Karpas-422 (cell line): ENCODE results near the gene SLC12A7. TPM values are rescaled to one million over a fixed set of nuclear protein-coding genes. Genes with fewer than 3 reads are reported as not detected.
"Not testable (repeated sequence)": the region's sequence is repeated elsewhere in the genome, so short reads cannot be mapped to it uniquely, and the experiment has no call there.

Experiments used
- DNase-seq: peaks from one replicate; pipeline ENCODE4 v3.0.0-alpha.2; 2015
- H2AFZ ChIP-seq: fragments of 200-600 bp; sonication (generic); 2 replicates; pipeline ENCODE4 v1.6.1; 2014; ENCODE audit warnings: antibody characterized with exemption, low read length, mixed read lengths
- H3K27ac ChIP-seq: fragments of 200-600 bp; sonication (generic); 2 replicates; pipeline ENCODE4 v1.5.1; 2014; ENCODE audit warnings: mild to moderate bottlenecking, low read length, moderate library complexity
- H3K27me3 ChIP-seq: fragments of 200-600 bp; sonication (generic); 2 replicates; pipeline ENCODE4 v1.6.1; 2014; ENCODE audit warnings: low read length, mixed read lengths
- H3K36me3 ChIP-seq: fragments of 200-600 bp; sonication (generic); 2 replicates; pipeline ENCODE4 v1.6.1; 2014; ENCODE audit warnings: low read length, mixed read lengths; ENCODE audit not compliant: insufficient read depth
- H3K4me1 ChIP-seq: fragments of 200-600 bp; sonication (generic); 2 replicates; pipeline ENCODE4 v1.6.1; 2014; ENCODE audit warnings: mild to moderate bottlenecking, low read length, mixed read lengths
- H3K4me2 ChIP-seq: fragments of 200-600 bp; sonication (generic); 2 replicates; pipeline ENCODE4 v1.6.1; 2014; ENCODE audit warnings: low read length, low read depth, mild to moderate bottlenecking; ENCODE audit not compliant: poor library complexity, severe bottlenecking
- H3K4me3 ChIP-seq: fragments of 200-600 bp; sonication (generic); 2 replicates; pipeline ENCODE4 v1.5.1; 2014; ENCODE audit warnings: mild to moderate bottlenecking, antibody characterized with exemption, low read length, mixed read lengths
- H3K79me2 ChIP-seq: fragments of 200-600 bp; sonication (generic); 2 replicates; pipeline ENCODE4 v1.6.1; 2014; ENCODE audit warnings: mild to moderate bottlenecking, low read length, mixed read lengths
- H3K9ac ChIP-seq: fragments of 200-600 bp; sonication (generic); 2 replicates; pipeline ENCODE4 v1.6.0; 2014; ENCODE audit warnings: low read length
- H3K9me2 ChIP-seq: fragments of 200-600 bp; sonication (generic), shearing (Covaris generic); replicated peaks from 2 replicates; pipeline ENCODE4 v1.6.0; 2014; ENCODE audit warnings: mild to moderate bottlenecking, low read length, moderate library complexity; ENCODE audit not compliant: insufficient read depth
- H3K9me3 ChIP-seq: fragments of 300-700, 200-600 bp; sonication (generic); 2 replicates; pipeline ENCODE4 v1.6.1; 2014; ENCODE audit warnings: low read length, mixed read lengths
- H4K20me1 ChIP-seq: fragments of 200-600 bp; sonication (generic); 2 replicates; pipeline ENCODE4 v1.6.1; 2014; ENCODE audit warnings: mild to moderate bottlenecking, antibody characterized with exemption, low read length, low read depth; ENCODE audit not compliant: insufficient read depth
- total RNA-seq: library from RNA; depleted of rRNA; stranded (reverse); fragments of >200 nt; shearing (Covaris generic); gene quantifications from 2 replicates; pipeline ENCODE4 v1.2.3, GENCODE V29; 2014; ENCODE audit warnings: low replicate concordance

The SLC12A7 gene
- total RNA-seq, 1 experiment from 2014 or later = not detected

GRCh38 chr5:1088726-1089125 is 23.1 kb downstream of the SLC12A7 start:
- no peak overlapping the region for H3K4me2 ChIP-seq
- no peaks in the 10 kb centered on the region for H3K9me3 ChIP-seq
- H3K79me2 ChIP-seq = no peaks in the 10 kb centered on the region
- H3K4me1 ChIP-seq = no peaks in the 10 kb centered on the region
- no peak for DNase-seq
- no peaks in the 10 kb centered on the region for H3K9me2 ChIP-seq
- H3K9ac ChIP-seq = no peak overlapping the region
- no peaks in the 10 kb centered on the region for H3K27me3 ChIP-seq
- H4K20me1 ChIP-seq = no peaks in the 10 kb centered on the region
- H3K36me3 ChIP-seq = no peaks in the 10 kb centered on the region
- H2AFZ ChIP-seq = no peak overlapping the region
- no peak overlapping the region for H3K27ac ChIP-seq
- H3K4me3 ChIP-seq = no peak overlapping the region

DNA sequence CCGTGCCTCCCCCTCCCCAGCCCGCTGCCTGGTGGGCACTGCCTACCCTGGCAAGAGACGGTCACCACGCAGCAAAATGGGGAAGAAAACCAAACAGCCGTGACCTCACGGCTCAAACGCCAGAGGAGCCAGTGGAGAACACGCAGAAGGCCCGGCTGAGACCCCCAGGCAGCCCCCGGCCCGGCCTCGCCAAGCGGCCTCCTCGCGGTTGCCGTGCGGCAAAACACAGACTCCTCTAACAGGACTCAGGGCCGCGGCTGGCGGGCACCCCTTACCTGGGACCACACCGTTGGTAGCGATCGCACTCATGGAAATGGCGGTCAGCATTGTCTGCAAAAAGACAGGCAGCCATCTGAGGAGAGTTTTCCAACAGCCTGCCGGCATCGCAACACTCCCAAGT is 23.8 kb downstream of the SLC12A7 start:
- H3K4me2 ChIP-seq = no peak overlapping the region
- no peaks in the 10 kb centered on the region for H3K9me3 ChIP-seq
- H3K4me1 ChIP-seq = no peaks in the 10 kb centered on the region
- no peak overlapping the region for H3K4me3 ChIP-seq
- no peak overlapping the region for H2AFZ ChIP-seq
- no peaks in the 10 kb centered on the region for H3K79me2 ChIP-seq
- no peaks in the 10 kb centered on the region for H4K20me1 ChIP-seq
- no peak overlapping the region for H3K9ac ChIP-seq
- H3K36me3 ChIP-seq = no peaks in the 10 kb centered on the region
- no peaks in the 10 kb centered on the region for H3K27me3 ChIP-seq
- no peaks in the 10 kb centered on the region for H3K9me2 ChIP-seq
- DNase-seq = no peak
- H3K27ac ChIP-seq = no peak overlapping the region

DNA sequence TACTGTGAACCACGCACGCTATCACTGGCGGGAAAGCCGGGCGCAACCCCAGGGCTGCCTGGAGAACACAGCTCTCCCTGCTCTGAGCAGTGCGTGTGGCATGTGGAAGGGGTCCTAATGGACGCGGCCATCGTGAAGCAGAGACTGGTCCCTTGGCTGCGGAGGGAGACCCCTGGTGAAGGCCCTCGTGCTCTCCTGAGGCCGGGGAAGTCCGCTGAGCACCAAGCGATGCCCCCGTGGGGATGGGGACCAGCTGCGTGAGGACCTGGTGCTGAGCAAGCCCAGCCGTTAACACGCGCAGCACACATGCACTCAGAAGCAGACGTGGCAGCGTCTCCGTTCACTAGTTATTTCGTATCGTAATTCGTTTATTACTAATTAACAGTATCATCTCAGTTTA is 24.4 kb downstream of the SLC12A7 start:
- no peak overlapping the region for H3K9ac ChIP-seq
- no peak for DNase-seq
- no peaks in the 10 kb centered on the region for H4K20me1 ChIP-seq
- no peak overlapping the region for H3K4me3 ChIP-seq
- H3K27ac ChIP-seq = no peak overlapping the region
- no peak overlapping the region for H2AFZ ChIP-seq
- no peaks in the 10 kb centered on the region for H3K9me2 ChIP-seq
- no peaks in the 10 kb centered on the region for H3K27me3 ChIP-seq
- no peak overlapping the region for H3K4me2 ChIP-seq
- no peaks in the 10 kb centered on the region for H3K4me1 ChIP-seq
- H3K9me3 ChIP-seq = no peaks in the 10 kb centered on the region
- no peaks in the 10 kb centered on the region for H3K79me2 ChIP-seq
- H3K36me3 ChIP-seq = no peaks in the 10 kb centered on the region

DNA sequence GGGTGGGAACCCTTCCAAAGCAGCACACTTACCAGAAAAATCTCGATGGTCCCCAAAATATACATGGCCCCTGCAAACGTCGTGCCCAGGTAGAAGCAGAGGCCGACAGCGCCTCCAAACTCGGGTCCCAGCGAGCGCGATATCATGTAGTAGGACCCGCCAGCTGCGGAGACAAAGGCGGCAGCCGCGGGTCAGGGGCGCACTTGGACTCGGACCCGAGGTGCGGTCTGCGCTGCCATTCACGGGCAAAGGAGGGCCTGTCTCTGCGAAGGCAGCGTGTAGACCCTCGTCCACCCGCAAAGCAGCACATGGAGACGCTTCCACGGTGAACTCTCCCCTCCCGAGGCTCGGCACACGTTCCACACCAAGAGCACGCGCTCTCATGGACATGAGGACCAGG is 25.0 kb downstream of the SLC12A7 start:
- no peak overlapping the region for H3K4me2 ChIP-seq
- no peaks in the 10 kb centered on the region for H3K9me3 ChIP-seq
- H3K27ac ChIP-seq = no peak overlapping the region
- no peak overlapping the region for H3K9ac ChIP-seq
- H3K79me2 ChIP-seq = no peaks in the 10 kb centered on the region
- no peak overlapping the region for H2AFZ ChIP-seq
- H3K9me2 ChIP-seq = no peaks in the 10 kb centered on the region
- no peaks in the 10 kb centered on the region for H3K4me1 ChIP-seq
- H3K27me3 ChIP-seq = no peaks in the 10 kb centered on the region
- no peaks in the 10 kb centered on the region for H3K36me3 ChIP-seq
- H4K20me1 ChIP-seq = no peaks in the 10 kb centered on the region
- no peak overlapping the region for H3K4me3 ChIP-seq
- no peak for DNase-seq

GRCh38 chr5:1086137-1086536 is 25.7 kb downstream of the SLC12A7 start:
- Histone ChIP-seq H3K4me1 (no peaks in the 10 kb centered on the region), H3K36me3 (no peaks in the 10 kb centered on the region)

GRCh38 chr5:1085391-1085790 is 26.5 kb downstream of the SLC12A7 start:
- Histone ChIP-seq H4K20me1 (no peaks in the 10 kb centered on the region), H3K4me2 (no peak overlapping the region), H3K9me3 (no peaks in the 10 kb centered on the region), H3K4me1 (no peaks in the 10 kb centered on the region), H3K27ac (no peak overlapping the region), H3K4me3 (no peak overlapping the region), H3K9ac (no peak overlapping the region), H3K36me3 (no peaks in the 10 kb centered on the region), H3K27me3 (no peaks in the 10 kb centered on the region), H3K9me2 (no peaks in the 10 kb centered on the region), H2AFZ (no peak overlapping the region), H3K79me2 (no peaks in the 10 kb centered on the region)
- no peak for DNase-seq

More at GRCh38 chr5:1086137-1086536, 25.7 kb downstream of the SLC12A7 start:
- no peak overlapping the region for H2AFZ ChIP-seq
- no peaks in the 10 kb centered on the region for H3K79me2 ChIP-seq
- H3K4me3 ChIP-seq = no peak overlapping the region
- no peaks in the 10 kb centered on the region for H3K9me3 ChIP-seq
- H3K4me2 ChIP-seq = no peak overlapping the region
- H3K9me2 ChIP-seq = no peaks in the 10 kb centered on the region
- H3K9ac ChIP-seq = no peak overlapping the region
- no peaks in the 10 kb centered on the region for H3K27me3 ChIP-seq
- H3K27ac ChIP-seq = no peak overlapping the region
- no peaks in the 10 kb centered on the region for H4K20me1 ChIP-seq
- DNase-seq = no peak

DNA sequence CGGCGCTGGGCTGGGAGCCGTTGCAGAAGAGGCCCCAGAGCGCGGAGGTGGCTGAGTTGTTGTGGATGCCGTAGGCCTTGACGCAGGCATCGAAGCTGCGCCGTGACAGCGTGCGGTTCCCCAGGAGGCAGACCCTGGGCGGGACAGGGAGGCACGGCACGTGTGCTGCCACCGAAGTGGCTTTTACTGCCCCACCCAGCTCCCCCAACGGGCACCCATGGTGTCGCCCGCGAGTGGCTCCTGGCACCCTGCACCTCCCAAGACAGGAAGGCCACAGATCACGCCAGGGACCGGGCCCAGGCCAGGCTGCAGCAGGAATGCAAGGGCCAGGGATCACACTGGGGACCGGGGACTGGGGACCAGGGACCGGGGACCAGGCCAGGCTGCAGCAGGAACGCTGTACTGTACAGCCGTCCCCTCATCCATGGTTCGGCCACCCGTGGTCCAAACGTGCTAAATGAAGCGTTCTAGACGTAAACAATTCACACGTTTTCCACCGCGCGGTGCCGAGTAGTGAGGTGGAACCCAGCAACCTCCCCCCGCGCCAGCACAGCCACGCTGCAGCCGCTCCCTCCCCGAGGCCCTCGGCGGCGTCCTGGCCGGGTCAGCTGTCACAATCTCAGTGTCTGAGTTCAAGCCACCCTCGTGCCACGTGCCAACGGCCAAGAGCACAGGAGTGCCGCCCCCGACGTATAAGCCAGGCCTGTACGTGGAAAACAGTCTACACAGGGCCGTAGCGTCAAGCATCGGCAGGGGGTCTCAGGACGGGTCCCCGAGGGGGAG is 27.8 kb downstream of the SLC12A7 start:
- Histone ChIP-seq H4K20me1 (no peaks in the 10 kb centered on the region), H3K79me2 (no peaks in the 10 kb centered on the region), H3K9ac (no peak overlapping the region), H3K27ac (no peak overlapping the region), H2AFZ (no peak overlapping the region), H3K4me1 (no peaks in the 10 kb centered on the region), H3K9me2 (no peaks in the 10 kb centered on the region), H3K4me3 (no peak overlapping the region), H3K36me3 (no peaks in the 10 kb centered on the region), H3K4me2 (no peak overlapping the region), H3K27me3 (no peaks in the 10 kb centered on the region), H3K9me3 (no peaks in the 10 kb centered on the region)
- no peak for DNase-seq

DNA sequence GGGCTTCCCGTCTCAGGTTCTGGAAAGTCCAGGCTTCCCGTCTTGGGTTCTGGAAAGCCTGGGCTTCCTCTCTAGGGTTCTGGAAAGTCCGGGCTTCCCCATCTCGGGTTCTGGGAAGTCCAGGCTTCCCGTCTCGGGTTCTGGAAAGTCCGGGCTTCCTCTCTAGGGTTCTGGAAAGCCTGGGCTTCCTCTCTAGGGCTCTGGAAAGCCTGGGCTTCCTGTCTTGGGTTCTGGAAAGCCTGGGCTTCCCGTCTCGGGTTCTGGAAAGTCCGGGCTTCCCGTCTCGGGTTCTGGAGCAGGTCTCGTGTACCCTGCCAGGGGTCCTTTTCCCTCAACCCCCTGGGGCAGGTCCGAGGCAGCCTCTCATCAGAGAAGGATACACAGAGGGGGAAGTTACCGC is 28.8 kb downstream of the SLC12A7 start:
- H3K4me2 ChIP-seq, H3K27ac ChIP-seq, H3K9me3 ChIP-seq, H3K4me1 ChIP-seq, H3K4me3 ChIP-seq, H2AFZ ChIP-seq, H3K9me2 ChIP-seq, H3K27me3 ChIP-seq, H3K79me2 ChIP-seq, H3K9ac ChIP-seq, H4K20me1 ChIP-seq, DNase-seq, H3K36me3 ChIP-seq: not testable (repeated sequence)
